GM12873 (cell line): ENCODE measurements around the gene SPR.

ENCODE experiments used
- TF ChIP-seq, protein P1 (sequence below): IDR thresholded peaks from 2 replicates; pipeline ENCODE4 v1.5.1; 2012; ENCODE audit warnings: low read depth, mild to moderate bottlenecking, moderate library complexity, low read length, control low read depth; ENCODE audit not compliant: insufficient read depth; ENCODE audit errors: missing control alignments

The SPR gene

DNA sequence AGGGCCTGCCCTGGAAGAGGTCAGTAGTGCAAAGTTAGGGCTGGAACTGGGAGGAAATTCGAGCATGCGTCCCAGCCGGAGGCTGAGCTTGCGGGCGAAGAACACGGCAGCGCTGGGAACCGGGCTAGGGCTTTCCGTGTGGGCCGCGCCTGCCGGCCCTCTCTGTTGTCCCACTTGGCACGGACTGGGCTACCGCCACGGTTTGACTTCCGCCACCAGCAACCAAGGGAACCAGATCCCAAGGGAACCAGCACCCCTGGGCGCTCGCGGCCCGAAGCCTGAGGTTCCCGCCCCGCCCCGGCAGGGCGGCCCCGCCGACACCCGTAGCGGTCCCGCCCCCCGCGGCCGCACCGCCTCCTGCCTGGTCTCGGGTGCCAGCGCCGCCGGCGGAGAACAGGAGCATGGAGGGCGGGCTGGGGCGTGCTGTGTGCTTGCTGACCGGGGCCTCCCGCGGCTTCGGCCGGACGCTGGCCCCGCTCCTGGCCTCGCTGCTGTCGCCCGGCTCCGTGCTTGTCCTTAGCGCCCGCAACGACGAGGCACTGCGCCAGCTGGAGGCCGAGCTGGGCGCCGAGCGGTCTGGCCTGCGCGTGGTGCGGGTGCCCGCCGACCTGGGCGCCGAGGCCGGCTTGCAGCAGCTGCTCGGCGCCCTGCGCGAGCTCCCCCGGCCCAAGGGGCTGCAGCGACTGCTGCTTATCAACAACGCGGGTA lies at the start of gene SPR:
SPR (plus strand) TSS at position 377 of the 708 bp plus-strand sequence; CDS start at position 402, 25 bp downstream.
- TF ChIP-seq, protein P1, sequence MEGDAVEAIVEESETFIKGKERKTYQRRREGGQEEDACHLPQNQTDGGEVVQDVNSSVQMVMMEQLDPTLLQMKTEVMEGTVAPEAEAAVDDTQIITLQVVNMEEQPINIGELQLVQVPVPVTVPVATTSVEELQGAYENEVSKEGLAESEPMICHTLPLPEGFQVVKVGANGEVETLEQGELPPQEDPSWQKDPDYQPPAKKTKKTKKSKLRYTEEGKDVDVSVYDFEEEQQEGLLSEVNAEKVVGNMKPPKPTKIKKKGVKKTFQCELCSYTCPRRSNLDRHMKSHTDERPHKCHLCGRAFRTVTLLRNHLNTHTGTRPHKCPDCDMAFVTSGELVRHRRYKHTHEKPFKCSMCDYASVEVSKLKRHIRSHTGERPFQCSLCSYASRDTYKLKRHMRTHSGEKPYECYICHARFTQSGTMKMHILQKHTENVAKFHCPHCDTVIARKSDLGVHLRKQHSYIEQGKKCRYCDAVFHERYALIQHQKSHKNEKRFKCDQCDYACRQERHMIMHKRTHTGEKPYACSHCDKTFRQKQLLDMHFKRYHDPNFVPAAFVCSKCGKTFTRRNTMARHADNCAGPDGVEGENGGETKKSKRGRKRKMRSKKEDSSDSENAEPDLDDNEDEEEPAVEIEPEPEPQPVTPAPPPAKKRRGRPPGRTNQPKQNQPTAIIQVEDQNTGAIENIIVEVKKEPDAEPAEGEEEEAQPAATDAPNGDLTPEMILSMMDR: peak; percentile 2

DNA sequence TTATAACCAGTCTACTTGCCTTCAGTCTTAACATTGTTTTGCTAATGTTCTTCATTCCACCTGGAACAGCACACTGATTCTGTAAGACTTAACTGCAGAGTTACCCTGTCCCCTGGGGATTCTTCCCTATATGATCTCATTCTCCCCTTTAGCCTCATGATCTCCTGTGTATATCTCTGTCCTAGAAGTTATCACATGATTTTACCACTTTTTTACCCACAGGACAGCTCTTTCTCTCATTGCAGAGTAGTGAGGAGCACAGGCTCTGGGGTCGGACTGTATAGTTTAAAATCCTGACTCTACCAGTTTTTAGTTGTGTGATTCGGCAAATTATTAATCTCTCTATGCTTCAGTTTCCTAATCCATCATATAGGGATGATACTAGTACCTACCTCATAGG lies 47.1 kb upstream of the SPR start:
- TF ChIP-seq, protein P1: no peak

GRCh38 chr2:72841462-72842125 lies 45.6 kb upstream of the SPR start:
- TF ChIP-seq, protein P1: no peak

DNA sequence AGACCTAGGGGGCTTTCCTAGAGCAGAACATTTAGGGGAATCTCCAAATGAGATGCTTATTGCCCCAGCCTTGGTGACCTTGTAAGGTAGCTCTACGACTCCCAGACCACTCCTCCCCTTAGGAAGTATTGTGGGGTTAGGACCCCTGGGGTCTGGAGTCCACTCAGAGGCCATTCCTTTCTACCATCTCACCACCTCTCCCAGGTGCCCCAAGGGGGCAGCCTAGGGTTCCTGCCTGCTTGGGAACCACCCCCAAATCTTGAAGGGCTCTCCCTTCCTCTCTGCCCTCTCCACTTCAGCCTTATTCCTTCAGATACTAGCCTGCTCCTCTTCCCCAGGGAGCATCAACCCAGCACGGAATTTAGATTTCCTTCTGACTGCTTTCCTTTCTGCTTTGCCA lies 43.9 kb upstream of the SPR start:
- TF ChIP-seq, protein P1: no peak

GRCh38 chr2:72846171-72847095 lies 40.8 kb upstream of the SPR start:
- TF ChIP-seq, protein P1: no peak

- TF ChIP-seq, protein P1: no peak
Observed at GRCh38 chr2:72847534-72848315, 39.5 kb upstream of the SPR start.
